HG02571 (cell line): ENCODE measurements around the gene LOC128125822.
"Not testable (repeated sequence)": the region's sequence is repeated elsewhere in the genome, so short reads cannot be mapped to it uniquely, and the experiment has no call there.

ENCODE experiments used
- ATAC-seq: cut with Tn5 transposase; IDR thresholded peaks from one replicate; pipeline ENCODE4 v1.9.1; 2021; ENCODE audit warnings: mild to moderate bottlenecking, moderate library complexity; ENCODE audit not compliant: unreplicated experiment

LOC128125822 gene

DNA sequence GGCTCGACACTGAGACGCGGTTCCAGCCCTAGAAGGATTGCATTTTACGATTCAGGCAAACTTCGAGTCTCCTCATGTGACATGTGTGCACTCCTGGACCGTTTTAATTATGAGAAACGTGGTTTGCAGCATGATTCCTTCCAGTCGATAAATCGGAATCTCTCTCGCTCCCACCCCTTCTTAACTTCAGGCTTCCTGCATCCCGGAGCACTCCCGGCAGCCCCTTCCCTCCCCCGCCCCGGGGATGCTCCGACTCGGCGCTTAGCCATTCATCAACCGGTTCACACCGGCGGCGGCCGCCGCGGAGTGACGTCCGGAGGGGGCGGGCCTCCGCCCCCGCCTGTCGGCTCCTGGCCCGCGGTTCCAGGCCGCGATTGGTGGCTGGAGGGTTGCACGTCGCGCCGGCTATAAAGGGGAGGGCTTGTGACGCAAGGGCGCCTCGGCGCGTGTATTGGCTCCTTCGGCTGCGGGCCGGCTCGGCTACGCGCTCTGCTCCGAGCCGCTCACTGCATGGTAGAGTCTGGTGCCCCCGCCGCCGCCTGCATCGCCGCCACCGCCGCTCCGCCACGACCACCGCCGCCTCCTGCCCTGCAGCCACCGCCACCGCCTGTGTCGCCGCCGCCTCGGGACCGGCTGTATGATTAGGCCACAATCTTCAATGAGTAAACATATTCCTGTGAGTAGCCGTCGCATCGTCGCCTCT lies at the start of gene LOC128125822, which contains the start of gene PTP4A1:
Gene LOC128125822 (plus strand): TSS at position 437 of the 703 bp plus-strand sequence.
Gene PTP4A1 (plus strand): TSS at position 437 of the 703 bp plus-strand sequence. CDS start 4,401 bp downstream, outside the sequence.
- ATAC-seq = peak; percentile 90

DNA sequence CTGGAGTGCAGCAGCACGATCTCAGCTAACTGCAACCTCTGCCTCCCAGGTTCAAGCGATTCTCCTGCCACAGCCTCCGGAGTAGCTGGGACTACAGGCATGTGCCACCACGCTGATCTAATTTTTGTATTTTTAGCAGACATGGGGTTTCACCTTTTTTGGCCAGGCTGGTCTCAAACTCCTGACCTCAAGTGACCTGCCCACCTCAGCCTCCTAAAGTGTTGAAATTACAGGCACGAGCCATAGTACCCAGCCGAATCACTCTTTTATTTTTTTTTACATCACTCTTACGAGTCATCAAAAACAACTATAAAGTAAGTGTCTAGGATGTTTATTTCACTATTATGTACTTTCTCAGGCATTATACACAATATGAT lies 49.4 kb upstream of the LOC128125822 start:
- ATAC-seq = not testable (repeated sequence)

DNA sequence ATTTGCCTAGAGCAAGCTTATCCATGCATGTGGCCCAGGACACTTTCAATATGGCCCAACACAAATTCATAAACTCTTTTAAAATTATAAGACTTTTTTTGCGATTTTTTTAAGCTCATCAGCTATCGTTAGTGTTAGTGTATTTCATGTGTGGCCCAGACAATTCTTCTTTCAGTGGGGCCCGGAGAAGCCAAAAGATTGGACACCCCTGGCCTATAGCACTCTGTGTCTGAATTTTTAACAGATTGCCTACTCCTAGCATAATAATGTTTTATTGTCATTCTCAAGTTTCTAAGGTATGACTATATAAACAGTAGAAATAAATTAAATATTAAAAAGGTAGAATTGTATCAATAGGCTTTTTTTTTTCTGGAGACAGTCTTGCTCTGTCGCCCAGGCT lies 48.6 kb upstream of the LOC128125822 start:
- no peak for ATAC-seq

- ATAC-seq = no peak
Observed at GRCh38 chr6:63525186-63525878, 46.9 kb upstream of the LOC128125822 start.

DNA sequence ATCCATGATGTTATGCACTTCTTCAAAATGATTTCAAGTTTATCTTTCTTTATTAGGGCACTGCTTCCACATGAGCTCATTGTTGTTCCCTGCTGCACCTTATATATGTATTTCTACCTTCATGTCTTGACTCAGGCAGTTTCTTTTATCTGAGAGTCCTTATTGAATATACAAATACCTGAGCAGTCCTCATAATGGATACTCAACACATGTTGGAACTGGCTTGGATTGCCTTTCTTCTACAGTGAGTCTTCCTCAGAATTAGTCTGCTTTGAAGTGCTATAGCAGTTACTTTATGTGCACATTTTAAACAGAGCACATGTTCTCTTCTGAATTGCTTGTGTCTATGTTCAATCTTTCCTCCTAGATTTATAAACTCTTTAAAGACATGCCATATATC lies 45.3 kb upstream of the LOC128125822 start:
- ATAC-seq = no peak

GRCh38 chr6:63527658-63528514 lies 44.4 kb upstream of the LOC128125822 start:
- no peak for ATAC-seq

GRCh38 chr6:63529498-63529897 lies 42.8 kb upstream of the LOC128125822 start:
- ATAC-seq = no peak

DNA sequence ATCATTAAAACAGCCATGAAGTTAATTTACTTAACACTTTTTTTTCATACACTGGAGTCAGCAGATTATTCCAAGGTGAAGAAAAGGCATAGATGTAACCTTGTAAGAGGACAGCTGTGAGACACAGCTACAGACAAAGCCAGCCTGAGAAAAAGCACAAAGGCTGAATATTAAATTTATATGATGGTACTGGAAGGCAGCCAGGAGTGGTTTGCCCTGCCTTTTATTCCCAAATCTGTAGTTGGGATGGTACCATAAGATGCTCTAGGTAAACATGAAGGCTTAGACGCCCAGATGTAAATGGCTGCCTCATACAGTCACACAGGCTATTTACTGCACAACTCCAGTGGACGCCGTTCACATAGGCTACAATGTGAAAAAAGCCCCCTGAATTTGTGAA lies 42.1 kb upstream of the LOC128125822 start:
- no peak for ATAC-seq

DNA sequence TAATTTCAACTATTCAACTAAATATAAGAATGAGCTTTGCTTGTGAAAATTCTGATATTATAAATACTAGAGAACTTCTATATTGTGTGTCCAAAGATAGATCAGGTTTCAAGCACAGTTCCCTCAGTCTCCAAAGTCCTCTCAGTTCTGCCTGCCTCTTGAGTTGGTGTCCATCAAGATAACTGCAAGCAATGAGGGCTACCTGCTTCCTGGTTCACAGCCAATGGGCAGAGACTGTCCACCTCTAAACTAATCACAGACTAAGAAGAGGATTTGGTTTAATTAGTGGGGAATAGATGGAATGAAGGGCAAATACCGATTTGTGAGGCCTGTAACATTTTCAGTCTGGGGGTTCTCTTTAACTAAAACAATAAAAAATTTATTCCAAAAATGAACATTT lies 41.3 kb upstream of the LOC128125822 start:
- ATAC-seq = no peak

GRCh38 chr6:63533026-63533425 lies 39.3 kb upstream of the LOC128125822 start:
- no peak for ATAC-seq

GRCh38 chr6:63533952-63534351 lies 38.3 kb upstream of the LOC128125822 start:
- no peak for ATAC-seq

GRCh38 chr6:63537201-63537958 lies 34.9 kb upstream of the LOC128125822 start:
- peak; percentile 69 for ATAC-seq

- ATAC-seq = no peak
Observed at GRCh38 chr6:63537959-63538300, 34.4 kb upstream of the LOC128125822 start.

DNA sequence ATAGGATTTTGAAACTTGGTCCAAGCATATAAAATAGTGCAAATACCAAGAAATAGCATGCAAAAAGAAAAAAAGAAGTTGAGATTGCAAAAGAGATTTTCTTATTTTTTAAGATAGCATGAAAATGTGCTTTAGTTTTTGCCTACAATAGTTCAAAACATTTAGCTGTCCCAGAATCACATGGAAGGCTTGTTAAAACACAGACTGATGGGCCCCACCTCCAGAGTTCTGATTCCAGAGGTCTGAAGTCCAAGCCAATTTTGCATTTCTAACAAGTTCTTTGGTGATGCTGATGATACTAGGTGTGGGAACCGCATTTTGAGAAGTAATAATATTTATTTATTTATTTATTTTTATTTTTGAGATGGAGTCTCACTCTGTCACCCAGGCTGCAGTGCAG lies 33.7 kb upstream of the LOC128125822 start:
- ATAC-seq = no peak

DNA sequence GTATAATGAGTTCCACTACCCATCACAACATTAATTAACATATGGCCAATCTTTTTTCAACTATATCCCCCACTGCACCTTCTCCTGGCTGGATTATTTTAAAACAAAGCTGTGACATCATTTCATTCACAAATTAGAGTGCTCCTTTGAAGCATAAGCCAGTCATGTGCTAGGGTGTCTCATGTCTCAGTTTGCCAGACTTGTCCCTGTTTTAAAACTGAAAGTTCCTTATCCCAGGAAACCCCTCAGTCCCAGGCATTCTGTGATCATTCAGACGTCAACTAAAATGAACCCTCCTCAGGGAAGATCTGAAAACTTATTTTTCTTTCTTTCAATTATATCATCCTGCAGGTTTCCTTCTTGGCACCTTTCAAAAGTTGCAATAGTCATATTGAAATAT lies 29.3 kb upstream of the LOC128125822 start:
- ATAC-seq = no peak

DNA sequence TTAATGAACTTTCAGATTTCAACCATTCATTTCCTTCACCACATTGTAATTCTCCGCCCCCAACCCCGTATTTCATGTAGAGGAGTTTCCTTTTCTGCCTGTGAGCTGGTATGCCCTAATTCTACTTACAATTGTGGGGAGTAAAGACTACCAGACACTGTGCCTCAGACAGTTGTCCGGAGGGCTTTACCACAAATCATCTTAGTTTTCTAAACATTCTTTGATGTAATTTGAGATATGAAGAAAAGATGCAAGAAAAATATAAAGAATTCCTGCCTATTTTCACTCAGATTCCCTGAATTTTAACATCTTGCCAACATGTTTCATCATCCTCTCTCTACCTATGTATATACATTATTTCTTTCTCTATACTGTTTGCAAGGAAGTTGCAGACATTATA lies 28.3 kb upstream of the LOC128125822 start:
- ATAC-seq = no peak

DNA sequence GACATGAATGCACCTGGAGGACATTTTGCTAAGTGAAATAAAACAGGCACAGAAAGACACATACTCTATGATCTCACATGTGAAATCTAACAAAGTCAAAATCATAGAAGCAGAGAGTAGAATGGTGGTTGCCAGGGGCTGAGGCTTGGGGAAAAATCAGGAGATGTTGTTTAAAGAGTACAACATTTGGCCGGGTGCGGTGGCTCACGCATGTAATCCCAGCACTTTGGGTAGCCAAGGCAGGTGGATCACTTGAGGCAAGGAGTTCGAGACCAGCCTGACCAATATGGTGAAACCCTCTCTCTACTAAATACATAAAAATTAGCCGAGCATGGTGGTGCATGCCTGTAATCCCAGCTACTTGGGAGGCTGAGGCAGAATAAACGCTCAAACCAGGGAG lies 26.0 kb upstream of the LOC128125822 start:
- ATAC-seq = no peak

GRCh38 chr6:63546697-63547096 lies 25.6 kb upstream of the LOC128125822 start:
- ATAC-seq = no peak

DNA sequence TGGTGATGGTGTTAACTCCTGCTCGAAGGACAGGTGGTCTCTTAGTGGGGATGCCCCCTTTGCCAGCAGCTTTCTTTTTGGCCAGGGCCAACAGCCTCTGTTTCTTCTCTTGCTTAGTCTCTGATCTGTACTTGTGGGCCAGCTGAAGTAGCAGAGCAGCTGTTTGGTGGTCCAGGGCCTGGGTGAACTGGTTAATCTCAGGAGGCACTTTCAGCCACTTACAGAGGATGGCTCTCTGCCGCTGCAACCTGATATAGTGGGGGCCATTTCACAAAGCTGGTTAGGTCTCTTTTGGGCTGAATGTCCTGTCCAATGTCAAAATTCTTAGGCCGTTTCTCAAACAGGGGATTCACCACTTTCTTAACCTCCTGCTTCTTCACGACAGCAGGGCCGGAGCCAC lies 23.2 kb upstream of the LOC128125822 start:
- no peak for ATAC-seq

DNA sequence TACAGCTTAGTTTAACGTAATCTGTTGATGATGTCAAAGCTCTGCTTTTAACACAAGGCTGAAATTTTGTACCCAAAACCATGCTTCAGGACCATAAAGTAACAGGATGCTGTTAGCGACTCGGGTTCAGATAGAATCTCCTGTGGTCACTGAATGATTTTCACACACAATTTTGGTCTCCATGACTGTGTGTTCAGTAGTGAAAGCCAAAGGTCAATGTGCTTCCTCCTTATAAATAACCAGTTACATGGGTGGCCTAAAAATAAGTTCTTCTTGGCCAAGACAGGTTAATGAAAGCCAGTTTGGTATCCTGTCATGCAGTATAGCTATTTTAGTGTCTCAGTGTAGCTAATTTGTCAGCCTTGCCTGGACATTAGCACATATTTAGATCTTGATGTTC lies 19.1 kb upstream of the LOC128125822 start:
- peak; percentile 97 for ATAC-seq

- ATAC-seq = no peak
Observed at GRCh38 chr6:63553900-63554299, 18.4 kb upstream of the LOC128125822 start.
